22Rv1 (cell line): ENCODE measurements around the gene SMAD9.

ENCODE experiments used
- ZFX ChIP-seq: fragments of 450-650 bp; IDR thresholded peaks from 2 replicates; pipeline ENCODE4 v1.6.1; 2017; ENCODE audit warnings: antibody characterized with exemption, borderline replicate concordance
- TF ChIP-seq, protein P1 (sequence below): fragments of 450-650 bp; IDR thresholded peaks from 2 replicates; pipeline ENCODE4 v1.5.1; 2017; ENCODE audit warnings: mild to moderate bottlenecking

GRCh38 chr13:36806102-36806501 is 113.9 kb downstream of the SMAD9 start:
- TF ChIP-seq, protein P1, sequence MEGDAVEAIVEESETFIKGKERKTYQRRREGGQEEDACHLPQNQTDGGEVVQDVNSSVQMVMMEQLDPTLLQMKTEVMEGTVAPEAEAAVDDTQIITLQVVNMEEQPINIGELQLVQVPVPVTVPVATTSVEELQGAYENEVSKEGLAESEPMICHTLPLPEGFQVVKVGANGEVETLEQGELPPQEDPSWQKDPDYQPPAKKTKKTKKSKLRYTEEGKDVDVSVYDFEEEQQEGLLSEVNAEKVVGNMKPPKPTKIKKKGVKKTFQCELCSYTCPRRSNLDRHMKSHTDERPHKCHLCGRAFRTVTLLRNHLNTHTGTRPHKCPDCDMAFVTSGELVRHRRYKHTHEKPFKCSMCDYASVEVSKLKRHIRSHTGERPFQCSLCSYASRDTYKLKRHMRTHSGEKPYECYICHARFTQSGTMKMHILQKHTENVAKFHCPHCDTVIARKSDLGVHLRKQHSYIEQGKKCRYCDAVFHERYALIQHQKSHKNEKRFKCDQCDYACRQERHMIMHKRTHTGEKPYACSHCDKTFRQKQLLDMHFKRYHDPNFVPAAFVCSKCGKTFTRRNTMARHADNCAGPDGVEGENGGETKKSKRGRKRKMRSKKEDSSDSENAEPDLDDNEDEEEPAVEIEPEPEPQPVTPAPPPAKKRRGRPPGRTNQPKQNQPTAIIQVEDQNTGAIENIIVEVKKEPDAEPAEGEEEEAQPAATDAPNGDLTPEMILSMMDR, result no peak
- TF ChIP-seq ZFX, result no peak
